Measurements from ENCODE around the gene ADAMTS6.

The ADAMTS6 gene

DNA sequence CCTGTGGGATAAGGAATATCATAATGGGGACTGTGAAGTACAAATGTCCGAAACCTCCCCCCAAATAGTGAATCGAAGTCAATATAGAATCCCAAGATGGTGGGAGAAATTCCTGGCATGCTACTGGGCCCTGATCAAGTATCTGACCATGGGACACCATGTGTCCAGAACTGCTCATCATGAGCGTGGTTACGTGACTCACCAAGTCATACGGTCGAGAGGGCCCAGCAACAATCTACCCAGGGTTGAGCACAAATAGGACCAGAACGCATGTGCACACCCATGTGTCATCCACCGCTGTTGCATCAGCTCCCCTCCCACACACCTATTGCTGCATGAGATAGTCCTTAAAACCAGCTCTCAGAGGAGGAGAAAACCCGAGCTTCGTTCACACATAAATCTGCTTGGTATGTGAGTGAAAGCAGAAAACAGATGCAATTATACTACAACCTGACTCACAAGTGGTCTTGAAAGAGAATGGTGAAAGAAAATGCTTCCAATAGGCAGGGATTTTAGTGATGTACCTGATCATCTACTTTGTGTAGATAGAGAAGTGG lies 359.8 kb downstream of the ADAMTS6 start:
- Histone ChIP-seq H3K4me1 (ENCODE audit: control extremely low read depth in 1 of 4, control insufficient read depth in 4 of 4, insufficient read depth in 4 of 4, low read length in 3 of 4) (no peaks in the 10 kb centered on the region), H3K9me3 (ENCODE audit: control extremely low read depth in 1 of 5, control insufficient read depth in 4 of 5, insufficient read depth in 2 of 5, low read depth in 1 of 5, low read length in 4 of 5) (peaks cover 0 to 6% (median 0%) of the 10 kb centered on the region in 5 experiments), H3K36me3 (ENCODE audit: control insufficient read depth in 4 of 4, insufficient read depth in 4 of 4, low read length in 3 of 4) (no peaks in the 10 kb centered on the region), H3K4me3 (ENCODE audit: control insufficient read depth in 1 of 7, extremely low read depth in 1 of 7, insufficient read depth in 4 of 7, low read depth in 2 of 7, low read length in 6 of 7) (no peak overlapping the region), H3K27ac (ENCODE audit: insufficient read depth in 1 of 2, low read depth in 1 of 2, low read length in 2 of 2, poor library complexity in 1 of 2, severe bottlenecking in 2 of 2) (no peak overlapping the region), H3K27me3 (replicated peaks in 2 of 5; ENCODE audit: control insufficient read depth in 4 of 5, insufficient read depth in 5 of 5, low read length in 4 of 5) (no peaks in the 10 kb centered on the region)
- ChIA-PET CTCF (no interaction called here), POLR2A (no interaction called here)
- no peak for DNase-seq
- 92% methylated on average over 6 of the region's 10 CpGs for WGBS (ENCODE audit: insufficient coverage)

DNA sequence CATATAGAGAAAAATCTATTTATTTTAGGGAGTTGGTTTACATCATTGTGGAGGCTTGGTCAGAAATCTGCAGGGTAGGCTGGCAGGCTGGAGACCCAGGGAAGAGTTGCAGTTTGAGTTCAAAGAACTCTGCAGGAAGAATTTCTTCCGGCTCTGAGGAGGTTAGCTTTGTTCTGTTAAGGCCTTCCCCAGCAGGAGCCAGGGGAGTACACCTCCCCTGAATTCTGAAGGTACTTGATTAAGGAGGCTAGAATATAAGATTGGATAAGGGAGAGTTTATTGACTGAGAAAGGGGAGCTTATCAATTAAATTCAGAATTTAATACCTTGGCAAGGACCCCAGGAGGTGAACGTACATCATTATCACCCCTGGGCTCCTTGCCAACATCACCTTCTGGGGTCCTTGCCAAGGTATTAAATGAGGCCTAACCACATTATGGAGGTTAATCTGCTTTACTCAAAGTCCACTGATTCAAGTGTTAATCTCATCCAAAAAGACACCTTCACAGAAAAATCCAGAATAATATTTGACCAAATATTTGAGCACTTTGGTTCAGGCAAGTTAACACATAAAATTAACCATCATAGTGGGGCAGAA lies 361.3 kb downstream of the ADAMTS6 start:
- ChIA-PET CTCF (no interaction called here), POLR2A (no interaction called here)
- 89% methylated on average over 2 of the region's 2 CpGs for WGBS (ENCODE audit: insufficient coverage)
- Histone ChIP-seq H3K27ac (ENCODE audit: insufficient read depth in 1 of 2, low read depth in 1 of 2, low read length in 2 of 2, poor library complexity in 1 of 2, severe bottlenecking in 2 of 2) (no peak overlapping the region), H3K27me3 (replicated peaks in 2 of 5; ENCODE audit: control insufficient read depth in 4 of 5, insufficient read depth in 5 of 5, low read length in 4 of 5) (no peaks in the 10 kb centered on the region), H3K4me1 (ENCODE audit: control extremely low read depth in 1 of 4, control insufficient read depth in 4 of 4, insufficient read depth in 4 of 4, low read length in 3 of 4) (no peaks in the 10 kb centered on the region), H3K9me3 (ENCODE audit: control extremely low read depth in 1 of 5, control insufficient read depth in 4 of 5, insufficient read depth in 2 of 5, low read depth in 1 of 5, low read length in 4 of 5) (peaks cover 0 to 6% (median 0%) of the 10 kb centered on the region in 5 experiments), H3K4me3 (ENCODE audit: control insufficient read depth in 1 of 7, extremely low read depth in 1 of 7, insufficient read depth in 4 of 7, low read depth in 2 of 7, low read length in 6 of 7) (no peak overlapping the region), H3K36me3 (ENCODE audit: control insufficient read depth in 4 of 4, insufficient read depth in 4 of 4, low read length in 3 of 4) (no peaks in the 10 kb centered on the region)
- no peak for DNase-seq

DNA sequence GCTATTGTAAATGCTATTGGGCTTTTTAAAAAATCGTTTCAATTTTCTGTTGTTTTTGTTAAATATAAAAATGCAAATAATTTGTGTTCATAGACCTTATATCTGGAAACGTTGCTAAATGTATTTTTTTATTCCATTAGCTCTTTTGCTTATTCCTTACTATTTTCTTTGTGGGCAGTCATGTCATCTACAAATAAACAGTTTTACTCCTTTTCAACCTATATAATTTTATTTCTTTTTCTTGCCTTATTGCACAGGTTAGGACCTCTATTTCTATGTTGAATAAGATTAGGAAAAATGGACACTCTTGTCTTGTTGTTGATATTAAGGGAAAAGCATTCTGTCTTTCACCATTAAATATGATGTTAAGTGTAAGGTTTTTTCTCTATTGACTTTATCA lies 364.2 kb downstream of the ADAMTS6 start:
- Histone ChIP-seq H3K4me1 (ENCODE audit: control extremely low read depth in 1 of 4, control insufficient read depth in 4 of 4, insufficient read depth in 4 of 4, low read length in 3 of 4) (no peaks in the 10 kb centered on the region), H3K36me3 (ENCODE audit: control insufficient read depth in 4 of 4, insufficient read depth in 4 of 4, low read length in 3 of 4) (no peaks in the 10 kb centered on the region), H3K4me3 (ENCODE audit: control insufficient read depth in 1 of 7, extremely low read depth in 1 of 7, insufficient read depth in 4 of 7, low read depth in 2 of 7, low read length in 6 of 7) (no peak overlapping the region), H3K9me3 (ENCODE audit: control extremely low read depth in 1 of 5, control insufficient read depth in 4 of 5, insufficient read depth in 2 of 5, low read depth in 1 of 5, low read length in 4 of 5) (peaks cover 0 to 6% (median 0%) of the 10 kb centered on the region in 5 experiments), H3K27ac (ENCODE audit: insufficient read depth in 1 of 2, low read depth in 1 of 2, low read length in 2 of 2, poor library complexity in 1 of 2, severe bottlenecking in 2 of 2) (no peak overlapping the region), H3K27me3 (replicated peaks in 2 of 5; ENCODE audit: control insufficient read depth in 4 of 5, insufficient read depth in 5 of 5, low read length in 4 of 5) (no peaks in the 10 kb centered on the region)
- ChIA-PET POLR2A (no interaction called here), CTCF (no interaction called here)
- no peak for DNase-seq
- WGBS (ENCODE audit: insufficient coverage) = no CpG with 5 or more reads among the region's 2 CpGs

DNA sequence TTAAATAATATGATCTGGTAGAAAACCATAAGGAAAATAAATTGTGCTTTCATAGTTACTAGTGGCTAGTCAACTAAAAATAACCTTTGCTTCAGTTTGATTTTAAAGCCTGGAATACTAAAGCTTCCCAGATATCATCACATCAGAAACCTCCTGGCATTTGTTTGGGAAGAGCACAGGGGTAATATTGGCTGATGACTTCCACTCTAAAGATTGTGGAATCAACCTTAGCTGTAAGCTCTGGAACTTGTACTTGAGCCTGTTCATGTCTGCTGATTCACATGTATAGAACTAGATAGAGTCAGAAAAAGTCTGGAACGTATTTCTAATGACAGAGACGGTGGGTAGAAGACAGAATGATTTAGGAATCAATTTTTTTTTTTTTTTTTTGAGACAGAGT lies 367.9 kb downstream of the ADAMTS6 start:
- ChIA-PET CTCF (no interaction called here), POLR2A (no interaction called here)
- H3K4me3 ChIP-seq (ENCODE audit: control insufficient read depth in 1 of 7, extremely low read depth in 1 of 7, insufficient read depth in 4 of 7, low read depth in 2 of 7, low read length in 6 of 7) = no peak overlapping the region
- no peak for DNase-seq
- H3K36me3 ChIP-seq (ENCODE audit: control insufficient read depth in 4 of 4, insufficient read depth in 4 of 4, low read length in 3 of 4) = no peaks in the 10 kb centered on the region
- H3K9me3 ChIP-seq (ENCODE audit: control extremely low read depth in 1 of 5, control insufficient read depth in 4 of 5, insufficient read depth in 2 of 5, low read depth in 1 of 5, low read length in 4 of 5) = peaks cover 0 to 6% (median 0%) of the 10 kb centered on the region in 5 experiments
- WGBS (ENCODE audit: insufficient coverage) = 100% methylated on average over 2 of the region's 2 CpGs
- no peaks in the 10 kb centered on the region for H3K27me3 ChIP-seq (replicated peaks in 2 of 5; ENCODE audit: control insufficient read depth in 4 of 5, insufficient read depth in 5 of 5, low read length in 4 of 5)
- H3K27ac ChIP-seq (ENCODE audit: insufficient read depth in 1 of 2, low read depth in 1 of 2, low read length in 2 of 2, poor library complexity in 1 of 2, severe bottlenecking in 2 of 2) = no peak overlapping the region
- H3K4me1 ChIP-seq (ENCODE audit: control extremely low read depth in 1 of 4, control insufficient read depth in 4 of 4, insufficient read depth in 4 of 4, low read length in 3 of 4) = no peaks in the 10 kb centered on the region

DNA sequence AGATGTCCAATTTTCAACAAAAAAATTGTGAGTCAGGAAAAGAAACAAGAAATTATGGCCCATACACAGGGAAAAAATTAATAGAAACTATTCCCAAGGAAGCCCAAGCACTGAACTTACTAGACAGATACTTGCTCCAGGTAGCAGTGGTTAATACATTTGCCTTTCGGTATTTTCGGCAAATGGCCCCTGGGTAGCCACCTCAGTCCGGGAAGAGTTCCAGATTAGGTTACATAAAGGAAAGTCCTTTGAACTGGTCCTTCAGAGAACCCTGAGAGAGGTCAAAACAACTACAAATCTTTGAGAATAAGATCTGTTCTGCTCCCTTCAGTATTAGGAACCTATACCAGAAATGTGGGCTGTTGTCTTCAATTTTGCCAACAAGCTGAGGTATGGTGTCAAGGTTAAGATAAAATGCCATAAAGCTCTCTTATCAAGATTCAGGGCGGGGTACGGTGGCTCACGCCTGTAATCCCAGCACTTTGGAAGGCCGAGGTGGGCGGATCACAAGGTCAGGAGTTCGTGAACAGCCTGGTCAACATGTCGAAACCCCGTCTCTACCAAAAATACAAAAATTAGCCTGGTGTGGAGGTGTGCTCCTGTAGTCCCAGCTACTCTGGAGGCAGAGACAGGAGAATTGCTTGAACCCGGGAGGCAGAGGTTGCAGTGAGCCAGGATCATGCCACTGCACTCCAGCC lies 369.6 kb downstream of the ADAMTS6 start:
- H3K4me1 ChIP-seq (ENCODE audit: control extremely low read depth in 1 of 4, control insufficient read depth in 4 of 4, insufficient read depth in 4 of 4, low read length in 3 of 4) = no peaks in the 10 kb centered on the region
- H3K27me3 ChIP-seq (replicated peaks in 2 of 5; ENCODE audit: control insufficient read depth in 4 of 5, insufficient read depth in 5 of 5, low read length in 4 of 5) = no peaks in the 10 kb centered on the region
- H3K36me3 ChIP-seq (ENCODE audit: control insufficient read depth in 4 of 4, insufficient read depth in 4 of 4, low read length in 3 of 4) = no peaks in the 10 kb centered on the region
- POLR2A ChIA-PET = no interaction called here
- DNase-seq = no peak
- no peak overlapping the region for H3K27ac ChIP-seq (ENCODE audit: insufficient read depth in 1 of 2, low read depth in 1 of 2, low read length in 2 of 2, poor library complexity in 1 of 2, severe bottlenecking in 2 of 2)
- 97% methylated on average over 12 of the region's 12 CpGs for WGBS (ENCODE audit: insufficient coverage)
- H3K9me3 ChIP-seq (ENCODE audit: control extremely low read depth in 1 of 5, control insufficient read depth in 4 of 5, insufficient read depth in 2 of 5, low read depth in 1 of 5, low read length in 4 of 5) = no peaks in the 10 kb centered on the region
- no peak overlapping the region for H3K4me3 ChIP-seq (ENCODE audit: control insufficient read depth in 1 of 7, extremely low read depth in 1 of 7, insufficient read depth in 4 of 7, low read depth in 2 of 7, low read length in 6 of 7)
- CTCF ChIA-PET = no interaction called here

DNA sequence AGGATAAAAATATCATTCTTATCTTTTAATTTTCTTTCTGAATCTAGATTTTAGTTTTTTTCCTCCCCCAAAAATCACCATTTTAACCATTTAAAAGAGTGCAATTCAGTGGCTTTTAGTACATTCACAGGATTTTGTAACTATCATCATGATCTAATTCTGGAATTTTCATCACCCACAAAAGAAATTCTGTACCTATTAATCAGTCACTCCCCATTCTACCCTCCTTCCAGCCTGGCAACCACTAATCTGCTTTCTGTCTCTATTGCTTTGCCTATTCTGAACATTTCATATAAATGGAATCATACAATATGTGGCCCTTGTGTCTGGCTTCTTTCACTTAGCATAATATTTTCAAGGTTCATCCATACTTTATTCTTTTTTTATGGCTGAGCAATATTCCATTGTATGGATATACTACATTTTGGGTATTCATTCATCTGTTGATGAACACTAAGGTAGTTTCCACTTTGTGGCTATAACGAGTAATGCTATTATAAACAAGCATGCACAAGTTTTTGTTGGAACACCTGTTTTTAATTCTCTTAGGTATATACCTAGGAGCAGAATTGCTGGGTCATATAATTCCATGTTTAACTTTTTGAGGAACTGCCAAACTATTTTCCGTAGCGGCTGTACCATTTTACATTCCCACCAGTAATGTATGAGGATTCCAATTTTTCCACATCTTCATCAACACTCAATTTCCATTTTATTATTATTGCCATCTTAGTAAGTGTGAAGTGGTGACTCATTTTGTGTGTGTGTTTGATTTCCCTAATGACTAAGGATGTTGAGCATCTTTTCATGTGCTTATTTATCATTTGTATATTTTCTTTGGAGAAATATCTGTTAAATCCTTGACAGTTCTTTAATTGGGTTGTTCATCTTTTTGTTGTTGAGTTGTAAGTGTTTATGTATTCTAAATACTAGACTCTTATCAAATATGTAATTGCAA lies 372.7 kb downstream of the ADAMTS6 start:
- DNase-seq = no peak
- no CpG with 5 or more reads among the region's 3 CpGs for WGBS (ENCODE audit: insufficient coverage)
- POLR2A ChIA-PET = no interaction called here

More for the DNA sequence above, 372.7 kb downstream of the ADAMTS6 start:
- H3K27ac ChIP-seq (ENCODE audit: insufficient read depth in 1 of 2, low read depth in 1 of 2, low read length in 2 of 2, poor library complexity in 1 of 2, severe bottlenecking in 2 of 2) = no peak overlapping the region
- H3K27me3 ChIP-seq (replicated peaks in 2 of 5; ENCODE audit: control insufficient read depth in 4 of 5, insufficient read depth in 5 of 5, low read length in 4 of 5) = no peaks in the 10 kb centered on the region
- no peaks in the 10 kb centered on the region for H3K9me3 ChIP-seq (ENCODE audit: control extremely low read depth in 1 of 5, control insufficient read depth in 4 of 5, insufficient read depth in 2 of 5, low read depth in 1 of 5, low read length in 4 of 5)
- CTCF ChIA-PET = no interaction called here
- H3K4me1 ChIP-seq (ENCODE audit: control extremely low read depth in 1 of 4, control insufficient read depth in 4 of 4, insufficient read depth in 4 of 4, low read length in 3 of 4) = peaks cover 0 to 2% (median under 1%) of the 10 kb centered on the region in 4 experiments
- no peaks in the 10 kb centered on the region for H3K36me3 ChIP-seq (ENCODE audit: control insufficient read depth in 4 of 4, insufficient read depth in 4 of 4, low read length in 3 of 4)
- no peak overlapping the region for H3K4me3 ChIP-seq (ENCODE audit: control insufficient read depth in 1 of 7, extremely low read depth in 1 of 7, insufficient read depth in 4 of 7, low read depth in 2 of 7, low read length in 6 of 7)
